Measurements from ENCODE around the gene MACF1.
A peak's percentile ranks its signal among the peaks of the same experiment; 100 is the strongest.

MACF1 gene

GRCh38 chr1:39397487-39397886 is 193.0 kb downstream of the MACF1 start:
- no peak for DNase-seq

GRCh38 chr1:39398278-39399021 is 194.0 kb downstream of the MACF1 start:
- no peak for DNase-seq

GRCh38 chr1:39401106-39401505 is 196.6 kb downstream of the MACF1 start:
- DNase-seq: peak; percentile 56

- DNase-seq: no peak
These were observed 200.4 kb downstream of the MACF1 start for GRCh38 chr1:39404876-39405275.

GRCh38 chr1:39405358-39405757 is 200.9 kb downstream of the MACF1 start:
- no peak for DNase-seq

GRCh38 chr1:39406533-39407450 is 202.3 kb downstream of the MACF1 start:
- no peak for DNase-seq

GRCh38 chr1:39407510-39407895 is 203.0 kb downstream of the MACF1 start:
- peak; percentile 29 for DNase-seq

- peak; percentile 49 for DNase-seq
These were observed 203.6 kb downstream of the MACF1 start for GRCh38 chr1:39407896-39408640.

- peak; percentile 99 for DNase-seq
These were observed 204.2 kb downstream of the MACF1 start for GRCh38 chr1:39408641-39409054.

GRCh38 chr1:39409055-39409816 is 204.7 kb downstream of the MACF1 start:
- peak; percentile 58 for DNase-seq

GRCh38 chr1:39410915-39411436 is 206.5 kb downstream of the MACF1 start:
- DNase-seq: peak; percentile 68

- DNase-seq: no peak
These were observed 207.3 kb downstream of the MACF1 start for GRCh38 chr1:39411526-39412478.

- no peak for DNase-seq
These were observed 208.4 kb downstream of the MACF1 start for GRCh38 chr1:39412892-39413291.

GRCh38 chr1:39413902-39414528 is 209.5 kb downstream of the MACF1 start:
- no peak for DNase-seq

GRCh38 chr1:39415553-39415952 is 211.1 kb downstream of the MACF1 start:
- DNase-seq: no peak

- DNase-seq: no peak
These were observed 212.1 kb downstream of the MACF1 start for GRCh38 chr1:39416609-39417008.

GRCh38 chr1:39418236-39418635 is 213.7 kb downstream of the MACF1 start:
- DNase-seq: no peak

GRCh38 chr1:39420493-39420892 is 216.0 kb downstream of the MACF1 start:
- DNase-seq: no peak

- peak; percentile 25 for DNase-seq
These were observed 218.1 kb downstream of the MACF1 start for GRCh38 chr1:39422614-39423013.

GRCh38 chr1:39425151-39425550 is 220.7 kb downstream of the MACF1 start:
- DNase-seq: peak; percentile 84

- DNase-seq: no peak
These were observed 221.1 kb downstream of the MACF1 start for GRCh38 chr1:39425634-39426033.

Data from NCI-H82 (cell line).